ENCODE measurements around the gene TBC1D26. TPM values are rescaled to one million over a fixed set of nuclear protein-coding genes. Genes with fewer than 3 reads are reported as not detected.
A peak's percentile ranks its signal among the peaks of the same experiment; 100 is the strongest.
"Not testable (repeated sequence)": the region's sequence is repeated elsewhere in the genome, so short reads cannot be mapped to it uniquely, and the experiment has no call there.

Gene TBC1D26
- 1 to 10 TPM; 3.4 to 5.3 TPM for total RNA-seq
- 7.5 TPM for polyA plus RNA-seq (2013, experiment 1 of 2)
- polyA plus RNA-seq (2013, experiment 2 of 2), result 4.6 TPM
- long read RNA-seq, experiment 1, partial matches to known transcripts, result 1 of 2 reads
- long read RNA-seq, experiment 1, other reads (novel, unspliced or antisense), result 1 of 2 reads
- long read RNA-seq, experiment 2, result 0 reads
- long read RNA-seq, experiment 3, partial matches to known transcripts, result 0 of 2 reads
- long read RNA-seq, experiment 3, other reads (novel, unspliced or antisense), result 1 of 2 reads
- long read RNA-seq, experiment 4, partial matches to known transcripts, result 0 of 1 reads
- long read RNA-seq, experiment 4, other reads (novel, unspliced or antisense), result 1 of 1 reads

DNA sequence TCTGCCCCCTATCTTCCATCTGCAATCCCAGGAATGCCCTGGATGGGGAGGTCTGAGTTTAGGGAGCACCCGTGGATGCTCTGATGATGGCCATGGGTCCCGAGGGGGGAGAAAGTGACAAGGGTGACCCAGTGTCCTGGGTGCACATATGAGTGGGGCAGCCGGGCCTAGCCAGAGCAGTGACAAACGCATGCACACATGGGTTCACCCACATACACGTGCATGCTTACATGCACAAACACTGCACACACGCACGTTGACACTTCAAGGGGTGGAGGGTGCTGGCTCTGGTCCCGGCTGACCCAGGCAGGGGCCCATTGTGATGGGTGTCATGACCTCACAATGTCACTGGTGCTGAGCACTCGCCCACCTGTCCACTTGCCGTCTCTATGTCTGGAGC, at the start of gene TBC1D26:
Gene TBC1D26 (plus strand): TSS at position 384 of the 400 bp plus-strand sequence. CDS start 3,066 bp downstream, outside the sequence.
- H3K27ac Mint-ChIP-seq, H3K4me1 Mint-ChIP-seq: not testable (repeated sequence)

GRCh38 chr17:15683135-15683534, 48.9 kb upstream of the TBC1D26 start:
- not testable (repeated sequence) for H3K9me3 ChIP-seq (ENCODE audit: control insufficient read depth, low read length); H3K9ac ChIP-seq (ENCODE audit: extremely low read depth, low read length, poor library complexity, severe bottlenecking); H3K27ac ChIP-seq (ENCODE audit: low read depth, low read length); H3K4me1 Mint-ChIP-seq; H3K27me3 Mint-ChIP-seq (ENCODE audit: insufficient read depth); H3K36me3 ChIP-seq (ENCODE audit: control insufficient read depth, insufficient read depth, low read length); H3K4me1 ChIP-seq (ENCODE audit: control insufficient read depth, insufficient read depth, low read length); H3K27ac Mint-ChIP-seq; H3K9me3 Mint-ChIP-seq; H3K27me3 ChIP-seq (ENCODE audit: control insufficient read depth, insufficient read depth, low read length, poor library complexity, severe bottlenecking); DNase-seq
- peaks cover 19% of the 10 kb centered on the region for H3K36me3 Mint-ChIP-seq (ENCODE audit: low read depth)
- WGBS, 2 experiments (ENCODE audit: insufficient coverage in 1 of 2, insufficient read length in 1 of 2), result 86 to 98% methylated on average over 3 of the region's 3 CpGs
- peak overlapping the region; percentile 90 for H3K4me3 Mint-ChIP-seq
- peak overlapping the region; percentile 78 for H3K4me3 ChIP-seq (ENCODE audit: low read length)

More for the DNA sequence above, at the start of gene TBC1D26:
- not testable (repeated sequence) for H3K36me3 ChIP-seq (ENCODE audit: control insufficient read depth, insufficient read depth, low read length); DNase-seq; H3K27me3 ChIP-seq (ENCODE audit: control insufficient read depth, insufficient read depth, low read length, poor library complexity, severe bottlenecking); H3K4me3 Mint-ChIP-seq; H3K4me3 ChIP-seq (ENCODE audit: low read length); H3K9me3 ChIP-seq (ENCODE audit: control insufficient read depth, low read length); H3K4me1 ChIP-seq (ENCODE audit: control insufficient read depth, insufficient read depth, low read length); H3K36me3 Mint-ChIP-seq (ENCODE audit: low read depth); H3K27me3 Mint-ChIP-seq (ENCODE audit: insufficient read depth); H3K9ac ChIP-seq (ENCODE audit: extremely low read depth, low read length, poor library complexity, severe bottlenecking); H3K9me3 Mint-ChIP-seq; H3K27ac ChIP-seq (ENCODE audit: low read depth, low read length)
- WGBS, 2 experiments (ENCODE audit: insufficient coverage in 1 of 2, insufficient read length in 1 of 2), result 20 to 89% methylated on average over 1 to 9 of the region's 10 CpGs

GRCh38 chr17:15683824-15684478, 48.1 kb upstream of the TBC1D26 start, which contains the start of gene TRIM16:
TSS of gene TRIM16 (minus strand) at chr17:15684311. CDS start at chr17:15651609, 32,702 bp downstream.
- H3K27me3 ChIP-seq (ENCODE audit: control insufficient read depth, insufficient read depth, low read length, poor library complexity, severe bottlenecking); H3K27me3 Mint-ChIP-seq (ENCODE audit: insufficient read depth); H3K4me1 ChIP-seq (ENCODE audit: control insufficient read depth, insufficient read depth, low read length); H3K36me3 ChIP-seq (ENCODE audit: control insufficient read depth, insufficient read depth, low read length); H3K9me3 Mint-ChIP-seq; H3K9me3 ChIP-seq (ENCODE audit: control insufficient read depth, low read length); H3K27ac ChIP-seq (ENCODE audit: low read depth, low read length); H3K4me1 Mint-ChIP-seq: not testable (repeated sequence)
- DNase-seq, result peak; percentile 89
- TF ChIP-seq, protein P1, sequence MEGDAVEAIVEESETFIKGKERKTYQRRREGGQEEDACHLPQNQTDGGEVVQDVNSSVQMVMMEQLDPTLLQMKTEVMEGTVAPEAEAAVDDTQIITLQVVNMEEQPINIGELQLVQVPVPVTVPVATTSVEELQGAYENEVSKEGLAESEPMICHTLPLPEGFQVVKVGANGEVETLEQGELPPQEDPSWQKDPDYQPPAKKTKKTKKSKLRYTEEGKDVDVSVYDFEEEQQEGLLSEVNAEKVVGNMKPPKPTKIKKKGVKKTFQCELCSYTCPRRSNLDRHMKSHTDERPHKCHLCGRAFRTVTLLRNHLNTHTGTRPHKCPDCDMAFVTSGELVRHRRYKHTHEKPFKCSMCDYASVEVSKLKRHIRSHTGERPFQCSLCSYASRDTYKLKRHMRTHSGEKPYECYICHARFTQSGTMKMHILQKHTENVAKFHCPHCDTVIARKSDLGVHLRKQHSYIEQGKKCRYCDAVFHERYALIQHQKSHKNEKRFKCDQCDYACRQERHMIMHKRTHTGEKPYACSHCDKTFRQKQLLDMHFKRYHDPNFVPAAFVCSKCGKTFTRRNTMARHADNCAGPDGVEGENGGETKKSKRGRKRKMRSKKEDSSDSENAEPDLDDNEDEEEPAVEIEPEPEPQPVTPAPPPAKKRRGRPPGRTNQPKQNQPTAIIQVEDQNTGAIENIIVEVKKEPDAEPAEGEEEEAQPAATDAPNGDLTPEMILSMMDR (conservative IDR thresholded peaks at IDR 0.05), result peak; percentile 72
- Histone ChIP-seq H3K4me3 (ENCODE audit: low read length) (peak within 1 kb of the TSS; percentile 78), H3K9ac (ENCODE audit: extremely low read depth, low read length, poor library complexity, severe bottlenecking) (peak within 1 kb of the TSS; percentile 55)
- Mint-ChIP-seq H3K4me3 (peak within 1 kb of the TSS; percentile 90), H3K36me3 (ENCODE audit: low read depth) (peaks cover 15% of the 10 kb centered on the region), H3K27ac (peak within 1 kb of the TSS; percentile 96)
- WGBS, 2 experiments (ENCODE audit: insufficient coverage in 1 of 2, insufficient read length in 1 of 2), result 6 to 9% methylated on average over 8 to 20 of the region's 35 CpGs

- H3K4me3 ChIP-seq (ENCODE audit: low read length); H3K27me3 Mint-ChIP-seq (ENCODE audit: insufficient read depth); H3K27me3 ChIP-seq (ENCODE audit: control insufficient read depth, insufficient read depth, low read length, poor library complexity, severe bottlenecking); H3K27ac Mint-ChIP-seq; H3K4me1 ChIP-seq (ENCODE audit: control insufficient read depth, insufficient read depth, low read length); H3K9me3 ChIP-seq (ENCODE audit: control insufficient read depth, low read length); H3K27ac ChIP-seq (ENCODE audit: low read depth, low read length); DNase-seq; H3K4me1 Mint-ChIP-seq; H3K36me3 Mint-ChIP-seq (ENCODE audit: low read depth); H3K9ac ChIP-seq (ENCODE audit: extremely low read depth, low read length, poor library complexity, severe bottlenecking); H3K36me3 ChIP-seq (ENCODE audit: control insufficient read depth, insufficient read depth, low read length); H3K4me3 Mint-ChIP-seq; H3K9me3 Mint-ChIP-seq: not testable (repeated sequence)
- 93% methylated on average over 1 of the region's 1 CpG; no CpG with 5 or more reads in 1 of the 2 experiments for WGBS, 2 experiments (ENCODE audit: insufficient coverage in 1 of 2, insufficient read length in 1 of 2)
Measured at GRCh38 chr17:15687494-15687893, 44.6 kb upstream of the TBC1D26 start.

DNA sequence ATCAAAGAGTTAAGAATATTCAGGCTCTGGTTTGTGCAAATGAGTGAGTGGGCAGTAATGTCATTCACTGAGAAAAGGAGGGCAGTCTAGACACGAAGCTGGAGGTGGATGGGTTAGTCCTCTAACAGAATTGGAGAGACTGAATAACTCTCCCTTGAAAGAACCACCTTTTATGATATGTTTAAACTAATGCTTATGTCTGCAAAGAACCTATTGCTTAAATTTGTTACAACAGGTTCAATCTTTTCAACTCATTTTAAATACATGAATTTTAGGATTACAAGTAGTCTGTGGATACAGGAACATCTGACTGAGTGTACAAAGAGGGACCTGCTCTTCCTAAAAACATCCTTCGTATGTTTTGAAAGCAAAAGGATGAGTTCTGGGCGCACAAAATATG, 33.1 kb upstream of the TBC1D26 start:
- H3K27ac Mint-ChIP-seq; H3K4me1 Mint-ChIP-seq; H3K27me3 ChIP-seq (ENCODE audit: control insufficient read depth, insufficient read depth, low read length, poor library complexity, severe bottlenecking); H3K9ac ChIP-seq (ENCODE audit: extremely low read depth, low read length, poor library complexity, severe bottlenecking); H3K4me1 ChIP-seq (ENCODE audit: control insufficient read depth, insufficient read depth, low read length); H3K9me3 Mint-ChIP-seq; DNase-seq; H3K27me3 Mint-ChIP-seq (ENCODE audit: insufficient read depth): not testable (repeated sequence)
- H3K4me3 ChIP-seq (ENCODE audit: low read length), result peak overlapping the region; percentile 78
- Mint-ChIP-seq H3K36me3 (ENCODE audit: low read depth) (peaks cover 26% of the 10 kb centered on the region), H3K4me3 (peak overlapping the region; percentile 83)
- H3K36me3 ChIP-seq (ENCODE audit: control insufficient read depth, insufficient read depth, low read length), result peaks cover 16% of the 10 kb centered on the region
- H3K27ac ChIP-seq (ENCODE audit: low read depth, low read length), result peak overlapping the region; percentile 44
- H3K9me3 ChIP-seq (ENCODE audit: control insufficient read depth, low read length), result peaks cover 14% of the 10 kb centered on the region
- WGBS, 2 experiments (ENCODE audit: insufficient coverage in 1 of 2, insufficient read length in 1 of 2), result no CpG with 5 or more reads among the region's 3 CpGs

GRCh38 chr17:15699413-15699924, 32.6 kb upstream of the TBC1D26 start, which contains the start of gene ZNF286A:
TSS of gene ZNF286A (plus strand) at chr17:15699752. CDS start at chr17:15700330, 578 bp downstream.
- Histone ChIP-seq H3K27ac (ENCODE audit: low read depth, low read length) (peak within 1 kb of the TSS; percentile 53), H3K9me3 (ENCODE audit: control insufficient read depth, low read length) (peaks cover 14% of the 10 kb centered on the region), H3K36me3 (ENCODE audit: control insufficient read depth, insufficient read depth, low read length) (peaks cover 16% of the 10 kb centered on the region), H3K4me3 (ENCODE audit: low read length) (peak within 1 kb of the TSS; percentile 78), H3K9ac (ENCODE audit: extremely low read depth, low read length, poor library complexity, severe bottlenecking) (peak within 1 kb of the TSS; percentile 25)
- not testable (repeated sequence) for H3K4me1 ChIP-seq (ENCODE audit: control insufficient read depth, insufficient read depth, low read length); H3K4me1 Mint-ChIP-seq; H3K9me3 Mint-ChIP-seq; H3K27me3 Mint-ChIP-seq (ENCODE audit: insufficient read depth); H3K27me3 ChIP-seq (ENCODE audit: control insufficient read depth, insufficient read depth, low read length, poor library complexity, severe bottlenecking)
- H3K4me3 Mint-ChIP-seq, result peak within 1 kb of the TSS; percentile 83
- peak within 1 kb of the TSS; percentile 87 for H3K27ac Mint-ChIP-seq
- H3K36me3 Mint-ChIP-seq (ENCODE audit: low read depth), result peaks cover 28% of the 10 kb centered on the region
- DNase-seq, result peak; percentile 100
- 0 to 1% methylated on average over 14 to 41 of the region's 44 CpGs for WGBS, 2 experiments (ENCODE audit: insufficient coverage in 1 of 2, insufficient read length in 1 of 2)
